CD4-positive, alpha-beta T cell treated with Interleukin-17A for 1 hour (primary cell): Measurements from ENCODE around the gene RPUSD4.
"Not testable (repeated sequence)": the region's sequence is repeated elsewhere in the genome, so short reads cannot be mapped to it uniquely, and the experiment has no call there.

Experiments used
- DNase-seq: peaks from one replicate; pipeline ENCODE4 v3.0.0-alpha.2; 2020

Gene RPUSD4, protein sequence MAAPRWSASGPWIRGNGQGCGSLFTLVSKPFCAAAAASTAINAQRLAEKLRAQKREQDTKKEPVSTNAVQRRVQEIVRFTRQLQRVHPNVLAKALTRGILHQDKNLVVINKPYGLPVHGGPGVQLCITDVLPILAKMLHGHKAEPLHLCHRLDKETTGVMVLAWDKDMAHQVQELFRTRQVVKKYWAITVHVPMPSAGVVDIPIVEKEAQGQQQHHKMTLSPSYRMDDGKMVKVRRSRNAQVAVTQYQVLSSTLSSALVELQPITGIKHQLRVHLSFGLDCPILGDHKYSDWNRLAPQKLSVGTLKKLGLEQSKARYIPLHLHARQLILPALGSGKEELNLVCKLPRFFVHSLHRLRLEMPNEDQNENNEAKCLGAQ

GRCh38 chr11:126211236-126212088 lies at the start of gene RPUSD4, which contains the start of gene FAM118B:
Gene RPUSD4 (minus strand): TSS chr11:126211650. CDS start chr11:126211638, 12 bp downstream.
Gene FAM118B (plus strand): TSS chr11:126211782. CDS start chr11:126235002, 23,220 bp downstream.
- DNase-seq = peak; percentile 97

DNA sequence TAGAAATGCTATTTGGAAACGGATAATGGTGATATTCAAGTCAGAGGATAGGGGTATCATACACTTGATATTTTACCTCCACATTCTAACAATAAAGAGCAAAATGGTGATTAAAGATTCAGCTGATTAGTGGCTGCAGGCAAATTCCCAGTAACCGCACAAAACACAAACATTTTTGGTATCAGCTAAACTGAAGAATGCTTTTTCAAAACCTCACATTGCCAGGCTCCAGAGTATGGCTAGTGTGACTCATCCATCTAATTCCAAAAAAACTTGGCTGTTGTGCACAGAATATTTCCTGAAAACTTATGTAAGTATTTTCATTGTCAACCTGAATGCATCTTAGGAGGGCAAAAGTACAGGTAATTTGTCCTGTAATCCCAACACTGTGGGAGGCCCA lies 46.3 kb upstream of the RPUSD4 start:
- DNase-seq = no peak

DNA sequence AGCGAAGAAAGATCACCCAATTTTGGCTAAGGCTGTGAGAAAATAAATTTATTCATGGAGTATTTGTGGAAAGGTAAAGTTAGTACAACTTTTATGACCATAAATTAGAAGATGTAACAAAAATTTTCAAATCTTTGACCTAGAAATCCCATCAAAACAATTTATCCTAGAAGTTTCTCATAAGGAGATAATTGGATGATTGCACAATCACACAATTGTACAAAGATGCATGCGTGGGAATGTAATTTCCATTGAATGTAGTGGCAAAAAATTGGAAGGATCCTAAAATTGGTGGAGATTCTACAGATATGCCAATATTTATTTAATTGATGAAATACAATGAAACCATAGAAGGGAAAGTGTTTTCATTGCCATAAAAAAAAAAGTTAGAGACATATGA lies 45.7 kb upstream of the RPUSD4 start:
- no peak for DNase-seq

GRCh38 chr11:126256216-126256615 lies 44.8 kb upstream of the RPUSD4 start:
- DNase-seq = no peak

DNA sequence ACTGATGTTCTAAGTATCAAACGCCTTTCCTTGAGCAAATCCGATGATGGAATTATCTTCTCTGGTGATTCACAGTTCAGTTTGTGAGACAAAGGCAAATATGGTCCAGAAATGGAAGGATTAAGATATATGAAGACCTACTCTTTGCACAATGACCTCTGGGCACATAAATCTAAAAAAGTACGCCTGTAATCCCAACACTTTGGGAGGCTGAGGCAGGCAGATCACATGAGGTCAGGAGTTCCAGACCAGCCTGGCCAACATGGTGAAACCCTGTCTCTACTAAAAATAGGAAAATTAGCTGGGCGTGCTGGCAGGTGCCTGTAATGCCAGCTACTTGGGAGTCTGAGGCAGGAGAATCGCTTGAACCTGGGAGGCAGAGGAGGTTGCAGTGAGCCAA lies 44.1 kb upstream of the RPUSD4 start:
- not testable (repeated sequence) for DNase-seq

DNA sequence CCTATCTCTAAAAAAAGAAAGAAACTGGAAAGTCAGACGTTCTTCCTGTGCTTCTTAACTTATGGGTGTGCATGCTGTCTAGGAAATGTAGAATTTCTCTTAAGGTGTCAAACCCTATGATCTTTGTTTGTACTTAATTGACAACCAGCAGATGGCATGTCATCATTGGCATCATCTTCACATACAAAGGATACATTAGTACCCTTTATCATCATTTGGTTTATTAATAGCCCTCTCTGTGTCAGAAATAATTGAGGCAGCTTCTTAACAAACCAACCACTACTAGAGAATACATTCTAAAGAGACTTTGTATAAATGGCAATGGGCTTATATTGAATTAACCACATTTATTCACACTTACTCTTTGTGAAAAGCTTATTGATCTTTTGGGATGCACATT lies 43.4 kb upstream of the RPUSD4 start:
- no peak for DNase-seq

- no peak for DNase-seq
Measured at GRCh38 chr11:126253265-126253664, 41.8 kb upstream of the RPUSD4 start.

- DNase-seq = no peak
Measured at GRCh38 chr11:126246636-126247035, 35.2 kb upstream of the RPUSD4 start.

DNA sequence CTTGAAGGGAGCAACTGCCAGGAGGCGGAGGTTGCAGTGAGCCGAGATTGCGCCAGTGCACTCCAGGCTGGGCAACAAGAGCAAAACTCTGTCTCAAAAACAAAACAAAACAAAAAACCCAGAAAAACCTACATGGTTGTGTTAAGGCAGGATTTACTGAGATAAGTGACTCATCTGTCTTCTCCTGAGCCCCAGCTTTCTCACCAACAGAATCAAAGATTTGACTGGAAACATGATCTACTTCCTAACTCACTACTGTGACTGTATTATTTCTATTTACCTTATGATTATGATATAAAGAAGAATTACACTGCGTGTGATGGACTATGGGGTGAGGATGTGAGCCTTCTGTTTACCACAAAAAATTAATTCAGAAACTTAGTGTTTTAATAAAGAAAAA lies 21.9 kb upstream of the RPUSD4 start:
- no peak for DNase-seq

GRCh38 chr11:126232683-126233082 lies 21.2 kb upstream of the RPUSD4 start:
- DNase-seq = no peak

DNA sequence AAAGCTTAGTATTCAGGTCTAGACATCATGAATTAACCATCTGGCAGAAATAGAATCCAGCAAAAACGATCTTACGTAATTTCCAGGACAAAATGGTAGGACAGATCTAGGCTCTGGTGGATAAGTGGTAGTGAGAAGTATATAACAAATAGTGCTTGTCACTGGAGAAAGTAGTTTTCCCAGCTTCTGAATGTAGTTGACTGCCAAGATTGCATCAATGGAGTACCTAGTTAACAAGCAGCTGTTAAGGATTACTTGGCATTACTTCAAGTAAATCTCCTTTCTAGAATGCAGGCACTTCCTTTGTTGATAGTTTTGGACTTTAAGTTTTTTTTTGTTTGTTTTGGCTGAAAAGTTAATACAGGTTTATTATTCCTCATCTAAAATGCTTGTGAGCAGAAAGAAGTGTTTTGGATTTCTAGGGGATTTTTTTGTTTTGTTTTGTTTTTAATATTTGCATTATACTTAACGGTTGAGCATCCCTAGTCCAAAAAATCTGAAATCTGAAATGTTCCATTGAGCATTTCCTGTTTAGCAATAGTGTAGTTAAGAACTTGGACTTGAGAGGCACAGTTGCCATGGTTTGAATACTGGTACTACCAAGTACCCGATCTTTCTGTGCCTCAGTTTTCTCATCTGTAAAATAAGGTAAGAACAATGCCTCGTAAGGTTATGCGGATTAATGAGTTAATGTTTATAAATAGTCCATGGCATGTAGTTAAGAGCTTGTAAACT lies 20.4 kb upstream of the RPUSD4 start:
- no peak for DNase-seq

DNA sequence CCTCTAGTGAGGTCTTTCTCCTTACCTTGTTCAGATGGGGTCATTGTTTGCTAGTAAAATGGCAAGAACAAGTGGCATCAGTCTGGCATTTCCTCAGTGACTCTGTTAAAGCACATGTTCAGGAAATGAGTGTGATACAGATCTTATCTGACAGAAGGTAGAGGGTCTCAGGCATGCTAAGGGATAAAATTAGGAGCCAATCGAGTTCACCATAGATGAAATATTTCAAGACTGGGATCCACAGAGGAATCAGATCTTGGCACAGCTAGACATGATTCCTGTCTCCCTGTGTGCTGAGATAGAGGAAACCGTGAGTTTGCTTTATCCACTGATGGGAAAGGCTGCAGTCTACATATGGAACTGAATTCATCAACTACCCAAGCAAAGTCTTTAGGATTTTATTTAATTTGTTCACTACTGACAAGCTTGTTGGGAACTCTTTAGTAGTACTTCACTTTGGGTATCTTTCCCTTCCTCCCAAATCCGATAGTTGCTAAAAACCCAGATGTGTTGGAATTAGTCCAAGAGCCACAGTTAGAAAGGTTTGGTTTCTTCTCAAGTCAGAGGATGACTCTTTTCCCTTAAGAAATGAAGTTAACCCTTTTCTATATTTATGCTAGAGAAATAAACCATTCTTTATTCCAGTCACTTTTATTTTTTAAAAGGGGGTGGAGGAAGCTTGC lies 18.5 kb upstream of the RPUSD4 start:
- DNase-seq = no peak

DNA sequence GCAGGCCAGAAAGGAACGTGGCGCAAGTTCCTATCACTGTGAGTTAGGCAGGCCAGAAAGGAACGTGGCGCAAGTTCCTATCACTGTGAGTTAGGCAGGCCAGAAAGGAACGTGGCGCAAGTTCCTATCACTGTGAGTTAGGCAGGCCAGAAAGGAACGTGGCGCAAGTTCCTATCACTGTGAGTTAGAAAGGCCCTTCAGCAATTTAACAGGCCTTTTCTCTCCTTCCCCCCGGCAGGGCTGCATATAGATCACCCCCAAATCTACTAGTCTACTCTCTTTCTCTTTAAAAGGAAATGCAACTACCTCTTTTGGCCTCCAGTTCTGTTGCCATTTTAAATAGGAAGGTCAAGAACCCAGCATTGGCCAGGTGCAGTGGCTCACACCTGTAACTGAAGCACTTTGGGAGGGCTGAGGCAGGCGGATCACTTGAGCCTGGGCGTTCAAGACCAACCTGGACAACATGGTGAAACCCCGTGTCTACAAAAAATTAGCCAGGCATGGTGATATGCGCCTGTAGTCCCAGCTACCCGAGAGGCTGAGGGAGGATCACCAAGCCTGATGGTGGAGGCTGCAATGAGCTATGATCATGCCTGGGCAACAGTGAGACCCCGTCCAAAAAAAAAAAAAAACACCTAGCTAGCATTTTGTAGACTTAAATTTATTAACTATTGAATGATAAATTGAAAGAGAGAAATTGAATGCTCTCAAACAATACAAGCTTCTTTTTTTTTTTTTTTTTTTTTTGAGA lies 15.1 kb upstream of the RPUSD4 start:
- no peak for DNase-seq

DNA sequence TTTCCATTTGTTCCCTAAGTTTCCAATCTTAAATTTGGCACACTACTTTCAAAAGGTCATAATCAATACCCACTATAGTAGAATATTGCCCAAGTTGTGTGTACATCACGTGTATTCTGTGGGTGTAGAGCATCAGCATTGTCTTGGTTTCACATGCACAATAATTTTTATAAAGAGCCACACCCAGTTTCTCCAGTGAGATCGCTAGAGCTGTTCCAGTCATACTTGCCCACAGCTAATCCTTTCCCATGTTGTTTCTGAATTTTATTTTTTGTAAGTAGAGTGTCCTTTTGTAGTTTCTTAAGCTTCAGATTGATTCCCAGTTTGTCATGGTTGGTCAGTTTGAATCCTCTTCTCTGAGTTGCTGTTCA lies 13.8 kb upstream of the RPUSD4 start:
- no peak for DNase-seq

GRCh38 chr11:126224647-126225294 lies 13.3 kb upstream of the RPUSD4 start:
- DNase-seq = no peak

- DNase-seq = no peak
Measured at GRCh38 chr11:126219547-126219946, 8.1 kb upstream of the RPUSD4 start.

- DNase-seq = no peak
Measured at GRCh38 chr11:126217491-126217890, 6.0 kb upstream of the RPUSD4 start.

DNA sequence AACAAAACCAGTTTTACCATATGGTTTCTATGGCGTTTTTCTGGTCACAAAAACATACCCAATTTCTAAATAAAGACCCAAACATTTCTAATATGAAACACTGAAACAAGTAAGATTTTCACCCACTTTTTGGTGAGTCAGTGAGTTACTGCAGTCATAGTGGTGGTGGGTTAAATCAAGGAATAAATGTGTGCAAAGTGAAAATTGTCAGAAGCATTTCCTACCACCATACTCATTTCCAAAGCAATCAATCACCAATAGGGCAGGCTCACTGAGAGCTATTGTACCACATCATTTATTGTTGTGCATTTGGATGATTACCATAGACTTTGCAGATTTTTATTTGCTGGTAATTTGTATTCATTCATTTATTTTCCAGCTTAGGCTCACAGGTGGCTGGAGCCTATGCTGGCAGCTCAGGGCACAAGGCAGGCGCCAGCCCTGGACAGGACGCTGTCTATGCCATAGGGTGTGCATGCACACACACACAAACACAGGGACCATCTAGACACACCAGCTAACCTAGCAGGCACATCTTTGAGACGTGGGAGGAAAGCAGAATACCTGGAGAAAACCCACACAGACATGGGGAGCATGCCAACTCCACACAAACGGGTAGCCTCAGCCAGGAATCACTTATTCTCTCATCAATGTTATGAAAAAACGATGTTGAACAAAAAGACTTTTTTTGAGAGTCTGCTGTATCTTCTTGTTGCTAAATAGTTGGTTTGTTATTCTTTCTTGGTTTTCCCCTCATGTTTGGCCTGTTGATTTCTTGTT lies 5.3 kb upstream of the RPUSD4 start:
- DNase-seq = no peak

DNA sequence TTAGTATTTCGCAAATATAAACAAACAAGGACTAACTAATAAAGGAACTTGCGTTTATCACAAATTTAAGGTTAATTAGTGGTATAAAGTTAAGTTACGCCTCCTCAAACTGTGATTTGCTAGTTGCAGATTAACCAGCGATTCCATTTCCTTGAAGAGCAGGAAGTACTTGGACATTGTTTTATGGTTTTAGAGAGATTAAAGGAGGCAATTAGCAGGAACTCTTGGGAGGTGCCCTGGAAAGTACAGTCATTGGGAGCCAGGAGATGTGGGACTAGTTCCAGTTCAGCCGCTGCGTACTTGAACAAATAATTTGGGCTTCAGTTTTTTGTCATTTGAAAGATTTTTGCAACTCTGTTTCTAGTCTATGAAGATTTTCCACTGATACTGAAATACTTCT lies 3.4 kb upstream of the RPUSD4 start:
- no peak for DNase-seq

- DNase-seq = no peak
Measured at GRCh38 chr11:126214441-126214840, 3.0 kb upstream of the RPUSD4 start.
